HG02973 (cell line): ENCODE data around the gene MVB12B.
"Not testable (repeated sequence)": the region's sequence is repeated elsewhere in the genome, so short reads cannot be mapped to it uniquely, and the experiment has no call there.

ENCODE experiments used
- ATAC-seq: cut with Tn5 transposase; IDR thresholded peaks from one replicate; pipeline ENCODE4 v1.9.1; 2021; ENCODE audit warnings: moderate library complexity; ENCODE audit not compliant: unreplicated experiment

MVB12B gene, protein sequence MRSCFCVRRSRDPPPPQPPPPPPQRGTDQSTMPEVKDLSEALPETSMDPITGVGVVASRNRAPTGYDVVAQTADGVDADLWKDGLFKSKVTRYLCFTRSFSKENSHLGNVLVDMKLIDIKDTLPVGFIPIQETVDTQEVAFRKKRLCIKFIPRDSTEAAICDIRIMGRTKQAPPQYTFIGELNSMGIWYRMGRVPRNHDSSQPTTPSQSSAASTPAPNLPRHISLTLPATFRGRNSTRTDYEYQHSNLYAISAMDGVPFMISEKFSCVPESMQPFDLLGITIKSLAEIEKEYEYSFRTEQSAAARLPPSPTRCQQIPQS

DNA sequence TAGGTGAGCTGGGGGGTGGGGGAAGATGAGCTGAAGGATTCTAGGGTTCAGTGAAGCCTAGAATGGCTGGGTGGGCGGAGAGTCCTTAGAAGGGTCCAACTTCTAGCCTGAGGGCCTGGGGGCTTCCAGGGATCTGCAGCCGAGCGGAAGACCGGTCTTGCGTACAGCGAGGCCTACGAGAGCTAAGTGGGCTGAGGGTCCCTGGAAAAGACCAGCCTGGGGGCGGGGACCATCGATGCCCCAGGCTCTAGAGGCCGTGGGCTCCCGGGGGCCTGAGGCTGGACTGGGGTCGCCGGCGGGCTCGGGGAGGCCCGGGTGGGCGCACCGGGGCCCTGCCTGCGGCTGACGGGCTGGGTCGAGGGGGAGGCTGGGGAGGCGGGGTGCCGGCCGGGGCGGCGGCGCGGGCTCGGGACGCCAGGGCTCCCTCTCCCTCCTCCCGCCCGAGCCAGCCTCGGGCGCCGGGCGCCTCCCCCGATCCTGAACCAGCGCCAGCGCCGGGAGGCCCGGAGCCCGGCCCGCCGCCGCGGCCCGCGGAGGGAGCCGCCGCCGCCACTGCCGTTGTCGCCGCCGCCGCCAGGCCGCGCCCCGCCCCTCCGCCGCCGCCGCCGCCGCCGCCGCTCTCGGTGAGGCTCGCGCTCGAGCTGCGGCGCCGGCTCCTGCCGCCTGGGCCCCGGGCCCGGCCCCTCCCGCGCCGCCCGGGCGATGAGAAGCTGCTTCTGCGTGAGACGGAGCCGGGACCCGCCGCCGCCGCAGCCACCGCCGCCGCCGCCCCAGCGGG lies at the start of gene MVB12B:
MVB12B (plus strand) TSS at position 602 of the 778 bp plus-strand sequence; CDS start at position 703, 101 bp downstream.
- no peak for ATAC-seq

DNA sequence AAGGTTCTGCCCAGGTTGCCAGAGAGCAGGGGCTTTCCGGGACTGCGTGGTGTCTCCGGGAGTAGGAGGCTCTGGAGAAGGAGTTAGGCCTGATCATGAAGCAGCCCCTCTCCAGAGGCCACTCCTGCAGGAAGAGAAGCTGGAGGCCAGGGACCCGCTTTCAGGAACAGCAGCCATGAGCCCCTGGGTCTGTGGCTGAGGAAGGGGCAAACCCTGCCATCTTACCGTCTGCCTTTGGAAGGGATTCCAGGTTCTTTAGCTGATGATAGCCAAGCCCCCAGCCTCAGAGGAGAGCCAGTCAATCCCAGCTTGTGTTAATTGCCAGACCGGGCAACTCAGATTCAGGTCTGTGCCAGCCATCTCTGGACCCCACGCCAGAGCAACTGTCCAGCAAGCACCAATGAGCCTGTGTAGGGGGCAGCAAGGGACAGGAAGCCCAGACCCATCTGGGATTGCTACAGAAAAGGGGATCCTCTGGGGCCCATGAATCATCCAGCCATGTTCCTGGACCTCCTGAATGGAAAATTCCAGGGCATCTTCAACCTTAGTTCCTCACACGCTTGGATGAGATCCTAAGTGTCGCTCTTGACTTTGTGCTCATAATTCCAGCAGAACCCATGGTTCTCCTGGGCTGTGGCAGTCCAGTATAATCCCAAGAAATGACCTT lies 42.7 kb upstream of the MVB12B start:
- no peak for ATAC-seq

DNA sequence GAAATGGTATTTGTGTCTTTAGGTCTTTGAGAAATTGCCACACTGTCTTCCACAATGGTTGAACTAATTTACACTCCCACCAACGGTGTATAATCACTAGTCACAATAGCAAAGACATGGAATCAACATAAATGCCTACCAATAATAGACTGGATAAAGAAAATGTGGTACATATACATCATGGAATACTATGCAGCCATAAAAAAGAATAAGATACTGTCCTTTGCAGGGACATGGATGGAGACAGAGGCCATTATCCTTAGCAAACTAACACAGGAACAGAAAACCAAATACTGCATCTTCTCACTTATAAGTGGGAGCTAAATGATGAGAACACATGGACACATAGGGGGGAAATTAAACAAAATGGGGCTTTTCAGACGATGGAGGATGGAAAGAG lies 41.0 kb upstream of the MVB12B start:
- not testable (repeated sequence) for ATAC-seq

DNA sequence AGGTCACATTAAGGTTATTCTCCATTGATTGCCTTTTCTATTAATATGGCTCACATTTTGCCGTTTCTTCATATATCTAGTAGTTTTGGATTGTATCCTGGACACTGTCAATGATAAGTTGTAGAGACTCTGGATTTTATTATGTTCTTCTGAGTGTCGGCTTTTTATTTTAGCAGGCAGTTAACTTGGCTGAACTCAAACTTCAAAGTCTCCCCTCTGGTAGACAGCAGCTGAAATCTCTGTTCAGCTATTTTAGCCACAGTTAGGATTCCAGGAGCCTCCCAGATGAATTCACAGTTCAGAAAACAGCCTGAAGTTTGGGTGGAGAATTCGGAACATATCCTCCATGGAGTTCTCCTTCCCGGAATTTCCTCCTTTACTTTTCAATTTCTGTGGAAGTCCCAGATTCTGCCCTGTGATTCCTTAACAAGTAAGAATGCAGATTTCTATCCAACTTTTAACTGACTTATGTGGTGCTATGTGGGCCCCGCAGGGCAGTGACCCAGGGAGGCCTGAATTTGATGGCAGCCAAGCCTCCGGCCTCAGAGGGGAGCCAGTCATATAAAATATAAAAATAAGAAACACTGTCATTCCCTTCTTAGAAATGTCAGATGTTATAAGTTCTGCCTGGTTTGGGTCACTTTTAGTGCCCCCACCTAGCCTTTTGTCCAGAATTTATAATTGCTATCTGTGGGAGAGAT lies 39.3 kb upstream of the MVB12B start:
- no peak for ATAC-seq

DNA sequence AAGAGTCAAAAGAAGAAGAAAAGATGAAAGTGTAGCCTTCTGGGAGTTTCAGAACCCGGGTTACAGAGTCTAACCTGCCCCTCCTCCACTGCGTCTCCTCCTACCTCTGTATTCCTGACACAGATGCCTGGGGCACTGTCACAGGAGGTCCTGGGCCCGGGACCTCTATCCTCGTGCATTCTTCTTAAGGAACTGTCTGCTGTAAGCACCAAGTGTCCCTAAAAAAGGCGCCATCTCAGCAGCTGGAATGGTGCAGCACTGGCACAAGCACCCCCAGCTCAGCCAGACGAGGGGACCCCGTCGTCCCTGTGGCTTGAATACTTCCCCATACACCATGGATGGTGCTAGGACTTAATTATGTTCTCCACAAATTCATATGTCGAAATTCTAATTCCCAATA lies 35.8 kb upstream of the MVB12B start:
- ATAC-seq: no peak

DNA sequence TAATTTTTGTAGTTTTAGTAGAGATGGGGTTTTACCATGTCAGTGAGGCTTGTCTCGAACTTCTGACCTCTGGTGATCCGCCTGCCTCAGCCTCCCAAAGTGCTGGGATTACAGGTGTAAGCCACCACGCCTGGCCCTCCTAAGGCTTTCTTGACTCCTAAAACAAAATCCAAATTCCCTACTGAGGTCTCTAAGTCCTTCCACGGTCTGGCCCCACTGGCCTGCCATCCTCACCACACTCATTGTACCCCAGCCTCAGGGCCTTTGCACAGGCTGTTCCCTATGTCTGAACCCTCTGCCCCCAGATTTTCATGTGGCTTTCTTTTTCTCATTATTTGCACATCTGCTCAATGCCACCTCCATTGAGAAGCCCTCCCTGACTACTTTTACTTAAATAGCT lies 34.7 kb upstream of the MVB12B start:
- no peak for ATAC-seq

DNA sequence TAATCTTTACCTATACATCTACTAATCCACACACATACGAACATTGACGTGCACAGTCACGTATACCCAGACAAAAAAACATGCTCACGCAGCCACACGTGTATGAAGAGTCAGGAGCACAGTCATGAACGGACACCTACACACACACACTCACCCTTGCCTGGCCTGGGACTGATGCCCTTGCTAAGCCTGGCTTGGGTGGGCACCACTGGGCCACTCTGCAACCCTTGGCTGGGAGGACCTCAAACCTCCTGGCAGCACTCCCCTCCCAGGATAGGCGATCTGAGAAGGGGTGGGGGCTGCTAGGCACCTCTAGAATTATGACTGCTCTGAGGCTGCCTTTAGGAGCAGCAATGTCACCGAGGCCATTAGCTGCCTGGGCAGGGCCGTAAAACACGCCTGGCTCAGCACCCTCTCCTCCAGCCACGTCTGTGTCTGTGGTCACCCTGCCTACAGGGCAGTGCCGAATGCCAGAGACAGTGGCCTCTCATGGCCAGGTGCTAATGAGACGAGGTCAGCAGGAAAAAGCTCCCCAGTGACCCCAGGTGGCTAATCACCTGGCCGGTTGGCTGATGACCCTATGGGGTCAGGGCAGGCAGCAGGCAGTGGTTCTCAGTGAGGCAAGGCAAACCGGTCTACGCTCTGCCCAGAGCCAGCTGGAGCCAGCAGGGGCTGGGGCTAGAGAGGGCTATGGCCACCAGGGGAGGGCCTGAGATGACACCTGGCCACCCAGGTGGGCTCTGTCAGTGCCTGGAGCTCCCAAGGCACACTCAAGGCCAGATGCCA lies 33.7 kb upstream of the MVB12B start:
- no peak for ATAC-seq

DNA sequence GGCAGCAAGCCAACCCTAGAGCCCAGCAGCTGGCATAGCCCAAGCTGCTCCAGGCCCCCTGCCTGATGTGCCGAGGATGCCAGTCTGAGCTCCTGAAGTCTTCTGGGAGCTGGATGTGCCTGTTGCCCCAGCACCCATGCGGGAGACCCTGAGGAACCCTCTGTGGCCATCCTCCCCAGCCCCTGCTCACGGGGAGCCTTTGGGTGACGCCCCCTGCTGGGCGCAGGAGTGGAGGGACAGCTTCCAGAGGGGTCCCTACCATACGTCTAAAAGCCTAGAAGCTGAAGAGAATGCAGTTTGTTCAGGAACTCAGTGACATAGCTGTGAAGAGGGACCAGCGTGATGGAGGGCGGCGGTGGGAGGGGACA lies 33.1 kb upstream of the MVB12B start:
- no peak for ATAC-seq

DNA sequence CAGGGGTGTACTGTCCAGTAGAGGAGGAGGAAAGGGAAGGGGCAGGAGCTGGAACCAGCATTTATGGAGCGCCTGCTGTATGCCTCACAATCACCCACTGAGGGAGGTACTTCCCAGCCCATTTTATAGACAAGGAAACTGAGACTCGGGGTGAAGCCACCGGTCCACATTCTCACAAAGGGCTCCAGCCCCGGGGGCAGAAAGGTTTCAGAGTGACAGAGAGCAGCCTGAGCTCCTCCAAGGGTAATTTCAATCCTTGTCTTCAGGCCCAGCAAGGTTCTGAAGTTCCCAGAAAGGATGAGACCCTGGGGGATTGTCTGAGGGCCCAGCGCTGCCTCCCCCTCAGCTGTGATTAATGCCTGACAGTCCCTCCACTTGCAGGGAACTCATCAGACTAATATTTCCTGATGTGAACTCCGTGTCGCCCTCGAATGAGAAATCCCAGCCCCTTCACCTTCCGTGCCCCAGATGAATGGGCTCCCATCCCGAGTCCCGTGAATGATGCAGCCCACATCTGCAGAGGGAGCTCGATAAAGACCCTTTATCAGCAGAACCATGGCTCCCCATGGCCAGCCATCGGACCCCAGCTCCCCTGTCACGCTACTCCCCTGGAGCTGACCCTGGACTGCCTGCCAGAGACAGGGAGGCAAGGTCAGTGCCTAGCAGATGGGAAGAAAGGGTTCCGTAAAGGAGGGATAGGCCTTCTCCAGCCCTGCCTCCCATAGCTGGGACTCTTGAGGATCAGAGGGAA lies 32.1 kb upstream of the MVB12B start:
- ATAC-seq: no peak

DNA sequence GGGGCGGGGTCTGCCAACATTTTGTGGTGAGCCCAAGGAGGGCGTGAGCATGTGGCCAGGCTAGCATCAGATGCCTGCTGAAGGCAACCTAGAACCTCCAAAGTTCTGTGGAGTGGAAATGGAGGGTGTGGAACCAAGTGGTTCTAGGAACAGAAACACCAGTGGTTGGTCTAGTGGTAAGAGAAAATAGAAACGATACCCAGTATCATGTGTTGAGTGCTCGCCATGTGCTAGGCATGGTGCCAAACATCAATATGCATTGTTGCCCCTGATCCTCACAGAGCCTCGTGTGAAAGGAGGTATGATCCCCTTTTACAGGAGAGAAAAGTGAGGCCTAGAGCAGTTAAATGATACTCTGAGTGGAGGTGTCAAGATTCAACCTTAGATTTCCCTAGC lies 31.5 kb upstream of the MVB12B start:
- ATAC-seq: no peak

DNA sequence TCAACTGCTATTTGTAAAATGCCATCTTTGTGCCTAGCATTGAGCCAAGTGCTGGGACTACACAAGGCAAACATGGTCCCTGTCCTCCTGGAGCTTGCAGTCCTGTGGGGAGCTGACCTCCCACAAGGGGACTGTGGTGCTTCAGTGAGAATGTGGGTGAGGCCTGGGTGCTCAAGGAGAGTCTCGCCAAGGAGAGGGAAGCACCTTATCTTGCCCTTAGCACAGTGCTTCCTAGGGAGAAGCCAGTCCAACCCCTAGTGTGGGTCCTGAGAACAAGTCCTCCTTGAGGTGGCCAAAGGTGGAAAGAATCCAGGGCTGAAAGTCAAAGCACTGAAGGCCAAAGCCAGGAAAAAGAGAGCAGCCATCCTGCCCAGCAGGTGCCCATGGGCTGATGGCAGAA lies 31.1 kb upstream of the MVB12B start:
- no peak for ATAC-seq

DNA sequence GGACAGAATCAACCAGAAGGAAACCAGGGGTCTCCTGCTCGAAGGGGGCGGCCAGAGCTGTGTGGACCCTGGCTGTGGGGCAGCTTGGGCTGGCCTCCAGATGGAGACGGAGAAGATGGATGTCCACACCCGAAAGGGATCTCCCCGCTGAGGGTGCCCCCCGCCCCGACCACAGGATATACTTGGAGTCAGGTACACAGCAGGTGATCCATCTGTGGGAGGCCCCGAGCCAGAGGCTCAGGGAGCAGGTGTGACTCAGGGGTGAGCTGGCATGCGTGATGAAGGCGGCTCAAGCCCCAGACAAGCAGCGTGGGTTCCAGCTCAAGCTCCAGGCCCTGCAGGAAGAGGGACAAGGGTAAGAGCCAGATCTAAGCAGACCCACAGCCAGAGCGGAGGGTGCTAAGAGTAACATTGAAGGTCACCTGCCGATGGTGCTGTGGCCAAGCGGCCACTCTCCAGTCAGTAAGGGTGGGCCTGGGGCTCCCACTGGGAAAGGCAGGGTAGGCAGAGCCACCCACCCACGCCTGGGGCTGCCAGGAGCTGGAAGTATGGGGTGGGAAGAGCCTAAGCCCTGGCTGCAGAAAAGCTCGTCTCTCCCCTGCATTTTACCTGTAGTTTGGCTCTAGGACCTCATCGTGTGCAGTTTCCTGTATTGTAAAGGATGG lies 30.6 kb upstream of the MVB12B start:
- no peak for ATAC-seq

DNA sequence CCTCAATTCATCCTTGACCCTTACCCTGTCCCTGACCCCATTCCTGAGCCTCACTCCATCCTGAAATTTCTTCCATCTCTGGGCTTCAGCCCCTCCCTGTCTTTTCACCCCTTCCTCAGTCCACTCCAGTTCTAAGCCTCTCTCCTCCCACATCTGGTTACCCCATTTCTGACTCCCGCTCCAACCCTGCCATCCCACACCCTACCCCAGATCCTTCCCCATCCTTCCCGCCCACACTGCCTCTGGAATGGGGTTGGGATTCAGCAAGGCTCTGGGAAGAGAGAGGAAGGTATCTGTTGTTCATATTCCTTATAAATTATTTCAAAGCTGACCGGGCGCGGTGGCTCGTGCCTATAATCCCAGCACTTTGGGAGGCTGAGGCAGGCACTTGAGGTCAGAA lies 29.9 kb upstream of the MVB12B start:
- ATAC-seq: no peak

DNA sequence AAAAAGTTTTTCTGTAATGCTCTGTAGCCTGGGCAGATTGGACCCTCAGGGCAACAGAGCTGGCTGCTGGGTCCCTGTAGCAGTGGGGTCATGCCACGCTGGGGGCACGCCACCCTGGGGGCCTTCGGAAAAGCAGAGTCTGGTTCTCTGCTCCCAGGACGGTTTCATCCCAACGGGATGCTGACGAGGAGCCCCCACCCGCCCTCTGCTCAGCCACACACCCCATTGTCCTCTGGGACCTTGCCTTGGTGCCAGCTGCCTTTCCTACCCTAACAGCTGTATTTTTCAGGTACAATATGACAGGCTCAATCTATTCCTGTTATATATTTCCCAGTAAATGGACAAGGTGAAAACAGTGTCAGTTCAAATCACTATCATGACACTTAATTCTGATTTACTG lies 29.0 kb upstream of the MVB12B start:
- ATAC-seq: no peak

DNA sequence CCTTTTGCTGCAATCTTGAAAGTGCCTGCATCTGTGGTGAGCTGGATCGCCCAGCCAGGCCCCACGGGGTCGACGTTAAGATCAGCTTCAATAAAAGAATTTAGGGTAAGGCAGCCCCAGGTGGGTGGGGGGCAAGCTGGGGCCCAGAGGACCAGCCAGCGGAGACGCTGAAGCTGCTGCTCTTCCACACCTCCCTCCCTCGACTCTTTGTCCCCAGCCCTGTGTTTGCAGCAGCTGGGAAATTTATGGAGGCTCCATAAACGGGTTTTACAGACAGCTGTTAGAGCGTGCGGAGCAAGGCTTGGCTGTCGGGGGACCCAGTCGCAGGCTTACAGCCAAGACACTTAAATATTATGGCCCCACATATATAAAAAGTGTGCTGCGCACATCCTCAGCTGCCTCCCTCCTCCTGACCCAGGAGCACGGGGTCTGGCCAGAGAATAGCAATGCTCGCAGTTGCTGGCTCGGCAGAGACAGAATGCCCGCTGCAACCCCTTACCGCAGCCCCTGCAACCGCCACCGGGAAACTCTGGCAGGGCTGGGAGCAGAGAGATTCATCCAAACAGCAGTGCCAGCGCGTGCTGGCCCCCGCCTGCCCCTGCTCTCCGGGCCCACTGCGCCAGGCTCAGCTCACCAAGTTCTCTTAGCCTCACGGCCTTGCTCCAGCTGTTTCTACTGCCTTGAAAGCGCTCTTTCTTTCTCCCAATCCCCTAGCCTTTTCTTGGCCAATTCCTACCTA lies 28.4 kb upstream of the MVB12B start:
- ATAC-seq: no peak

DNA sequence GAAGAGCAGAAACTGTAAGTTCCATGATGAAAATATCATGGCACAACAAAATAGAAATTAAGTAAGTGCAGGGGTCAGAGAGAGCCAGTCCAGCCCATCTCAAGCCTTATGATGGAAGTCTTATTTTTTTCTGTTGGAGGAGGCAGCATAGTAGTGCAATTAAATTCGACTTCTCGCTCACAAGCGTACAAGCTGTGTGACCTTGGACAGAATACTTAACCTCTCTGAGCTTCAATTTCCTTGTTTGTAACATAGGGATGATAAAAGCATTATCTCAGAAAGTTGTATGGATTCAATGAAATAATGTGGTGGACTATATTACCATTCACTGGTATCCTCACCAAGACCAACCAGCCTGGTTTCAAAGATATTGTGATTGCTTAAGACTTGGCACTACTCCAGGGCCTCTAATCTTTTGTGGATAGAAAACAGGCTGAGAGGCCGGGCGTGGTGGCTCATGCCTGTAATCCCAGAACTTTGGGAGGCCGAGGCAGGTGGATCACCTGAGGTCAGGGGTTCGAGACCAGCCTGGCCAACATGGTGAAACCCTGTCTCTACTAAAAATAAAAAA lies 26.8 kb upstream of the MVB12B start:
- no peak for ATAC-seq

DNA sequence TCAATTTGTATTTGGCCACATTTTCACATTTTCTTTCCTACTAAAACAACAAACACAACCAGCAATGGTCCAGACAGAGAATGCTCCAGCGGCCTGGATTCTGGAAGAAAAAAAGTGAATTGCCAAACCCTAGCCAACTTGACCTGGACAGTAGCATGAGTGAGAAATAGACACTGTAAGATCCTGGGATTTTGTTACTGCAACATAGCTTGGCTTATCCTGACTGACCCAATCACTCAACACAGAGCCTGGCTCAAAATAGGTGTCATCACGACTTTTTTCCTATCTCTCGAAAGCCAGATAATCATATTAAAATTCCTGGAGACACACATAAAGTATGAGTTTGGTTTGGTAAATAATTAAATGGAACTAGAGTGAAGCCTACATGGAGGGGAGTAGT lies 25.4 kb upstream of the MVB12B start:
- ATAC-seq: no peak

DNA sequence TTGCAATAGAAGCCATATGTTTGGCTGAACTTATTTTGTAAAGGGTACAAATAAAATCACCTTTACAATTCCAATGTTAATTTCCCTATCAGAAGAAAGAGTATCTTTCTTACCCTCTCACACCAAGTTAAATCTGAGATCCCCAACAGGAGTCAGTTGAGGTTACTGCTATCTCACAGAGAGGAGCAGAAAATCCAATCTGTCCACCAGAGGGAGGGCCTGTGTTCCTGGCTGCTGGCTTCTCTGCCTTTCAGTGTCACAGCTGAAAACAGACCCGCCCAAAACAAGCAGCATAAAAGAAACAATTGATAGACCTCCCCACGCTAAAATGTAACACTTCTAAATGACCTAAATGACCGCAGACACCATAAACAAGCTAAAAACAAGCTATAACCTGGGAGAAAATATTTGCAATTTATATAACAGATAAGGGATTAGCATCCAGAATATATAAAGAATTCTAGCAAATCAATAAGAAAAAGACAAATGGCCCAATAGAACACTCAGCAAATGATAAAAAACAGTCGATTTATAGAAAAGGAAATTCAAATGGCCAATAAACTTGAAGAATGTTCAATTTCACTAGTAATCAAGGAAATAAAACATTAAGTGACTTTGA lies 24.5 kb upstream of the MVB12B start:
- no peak for ATAC-seq
